ENCODE results near the gene SERBP1.

- TF ChIP-seq ZNF140 (tag by site-specific recombination; IDR thresholded peaks at IDR 0.05) (no peak), CTCF (tag by site-specific recombination; IDR thresholded peaks at IDR 0.05) (no peak), ZNF335 (tag by site-specific recombination; conservative IDR thresholded peaks at IDR 0.05) (no peak), ZNF274 (IDR thresholded peaks at IDR 0.05; ENCODE audit: low read length) (no peak), ZNF274 (tag by site-specific recombination; IDR thresholded peaks at IDR 0.05; ENCODE audit: borderline replicate concordance) (no peak), ZNF416 (tag by site-specific recombination; IDR thresholded peaks at IDR 0.05) (no peak), ZNF510 (tag by site-specific recombination; IDR thresholded peaks at IDR 0.05; ENCODE audit: insufficient replicate concordance) (no peak)
Observed at GRCh38 chr1:67464746-67465145, 34.5 kb upstream of the SERBP1 start.
